CD1c-positive myeloid dendritic cell (primary cell): Measurements from ENCODE around the gene MEI1.

ENCODE experiments used
- DNase-seq: peaks from one replicate; pipeline ENCODE4 v3.0.0-alpha.2; 2016; ENCODE audit errors: extremely low spot score

Gene MEI1

DNA sequence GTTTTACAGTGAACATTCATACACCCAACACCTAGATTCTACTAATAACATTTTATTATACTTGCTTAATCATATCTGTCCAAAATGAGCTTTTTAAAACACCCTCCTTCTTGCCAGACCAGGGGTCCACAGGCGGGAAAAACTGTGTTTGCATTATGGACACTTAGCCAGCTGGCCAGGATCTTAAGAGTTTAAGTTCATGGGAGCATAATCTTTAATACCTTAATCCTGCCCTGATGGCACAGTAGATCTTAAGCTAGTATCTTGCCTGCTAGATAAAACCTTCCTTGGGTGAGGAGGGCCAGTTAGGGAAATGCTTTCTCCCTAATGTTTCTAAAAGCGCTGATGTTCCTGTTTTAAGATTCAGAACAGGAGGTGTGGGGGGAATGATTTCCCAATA lies 88.0 kb downstream of the MEI1 start:
- DNase-seq = peak; percentile 18

GRCh38 chr22:41793871-41794270 lies 94.6 kb downstream of the MEI1 start:
- DNase-seq = no peak

GRCh38 chr22:41798736-41799135 lies 99.4 kb downstream of the MEI1 start:
- DNase-seq = no peak

DNA sequence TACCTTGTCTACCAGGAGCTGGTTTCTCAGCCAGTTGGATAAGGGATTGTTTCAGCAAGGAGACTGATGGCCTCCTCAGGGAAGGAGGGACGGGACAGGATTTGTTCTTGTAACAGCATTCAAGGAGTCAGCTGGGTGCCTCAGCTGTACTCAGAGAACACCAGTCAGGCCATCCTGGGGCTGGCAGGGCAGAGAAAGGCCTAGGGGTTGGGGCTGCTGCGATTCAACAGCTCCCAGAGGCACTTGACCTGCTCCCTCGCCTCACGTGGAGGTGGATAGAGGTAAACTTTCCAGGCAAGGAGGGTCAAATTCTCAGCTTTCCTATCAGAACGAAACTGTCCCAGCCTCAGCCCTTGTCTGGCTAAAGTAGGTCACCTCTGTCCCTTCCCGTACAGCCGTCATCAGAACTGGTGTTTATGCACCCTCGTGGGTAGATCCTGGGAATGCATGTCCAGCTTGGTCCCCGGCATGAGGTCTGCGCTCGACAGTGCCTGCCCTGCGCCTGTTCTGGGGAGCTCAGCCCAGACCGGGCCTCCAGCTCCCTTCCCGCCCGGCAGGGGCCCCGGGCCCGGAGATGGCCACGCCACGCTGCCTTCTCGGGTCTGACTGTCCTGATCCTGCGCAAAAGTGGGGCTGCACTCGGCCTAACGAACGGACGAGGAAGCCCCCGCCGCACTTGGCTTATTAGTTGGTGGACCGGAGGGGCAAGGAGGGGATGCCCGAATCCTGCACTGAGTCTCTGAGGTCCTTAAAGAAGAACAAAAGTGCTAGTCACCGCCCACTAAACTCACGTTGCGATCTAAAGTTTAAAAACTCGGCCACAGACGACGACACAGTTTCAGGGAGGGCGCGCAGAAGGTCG lies 100.4 kb downstream of the MEI1 start:
- DNase-seq = no peak

GRCh38 chr22:41800348-41801146 lies 101.2 kb downstream of the MEI1 start, which contains the start of gene CCDC134:
TSS of gene CCDC134 (plus strand) at chr22:41800679. CDS start at chr22:41808891, 8,212 bp downstream.
- DNase-seq = peak; percentile 95

DNA sequence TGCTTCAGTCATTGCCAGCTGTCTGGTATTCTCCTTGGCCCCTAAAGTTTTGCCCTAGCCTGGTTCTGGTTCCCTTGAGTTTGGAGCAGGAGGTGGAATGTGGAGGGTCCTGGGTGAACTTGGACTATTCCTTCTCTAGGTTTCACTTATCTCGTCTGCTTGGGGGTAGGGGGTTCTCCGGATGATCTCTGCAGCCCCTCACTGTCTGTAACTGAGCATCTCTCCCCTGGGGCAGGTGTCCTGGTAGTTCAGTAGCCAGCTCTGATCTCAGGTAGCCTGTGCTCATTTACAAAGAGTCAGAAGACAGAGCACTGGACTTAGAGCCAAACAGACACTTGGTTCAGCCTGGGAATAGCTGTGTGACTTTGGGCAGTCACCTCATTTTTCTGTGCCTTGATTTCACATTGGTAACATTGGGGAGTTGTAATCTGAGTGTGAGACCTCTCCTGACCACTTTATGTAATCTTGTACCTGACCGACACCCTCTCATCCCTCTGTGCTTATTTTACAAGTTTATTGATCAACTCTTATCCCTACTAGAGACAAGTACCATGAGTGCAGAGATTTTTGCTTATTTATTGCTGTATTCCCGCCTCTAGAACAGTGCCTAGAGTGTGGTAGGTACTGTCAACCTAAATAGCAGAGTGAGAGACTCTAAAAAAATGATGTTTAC lies 102.0 kb downstream of the MEI1 start:
- DNase-seq = no peak

- DNase-seq = no peak
Measured at GRCh38 chr22:41801886-41802285, 102.6 kb downstream of the MEI1 start.

DNA sequence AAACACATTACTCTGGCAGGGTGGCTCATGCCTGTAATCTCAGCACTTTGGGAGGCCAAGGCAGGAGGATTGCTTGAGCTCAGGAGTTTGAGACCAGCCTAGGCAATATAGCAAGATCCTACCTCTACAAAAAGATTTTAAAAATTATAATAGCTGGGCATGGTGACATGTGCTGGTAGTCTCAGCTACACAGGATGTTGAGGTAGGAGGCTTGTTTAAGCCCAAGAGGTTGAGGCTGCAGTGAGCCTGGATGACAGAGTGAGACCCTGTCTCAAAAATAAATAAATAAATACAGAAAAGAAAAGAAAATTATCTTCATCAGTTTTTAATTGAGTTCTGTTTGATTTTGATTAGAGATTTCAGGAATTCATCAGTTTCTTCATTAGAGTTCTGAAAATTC lies 106.3 kb downstream of the MEI1 start:
- no peak for DNase-seq

GRCh38 chr22:41808400-41808799 lies 109.1 kb downstream of the MEI1 start:
- DNase-seq = no peak

DNA sequence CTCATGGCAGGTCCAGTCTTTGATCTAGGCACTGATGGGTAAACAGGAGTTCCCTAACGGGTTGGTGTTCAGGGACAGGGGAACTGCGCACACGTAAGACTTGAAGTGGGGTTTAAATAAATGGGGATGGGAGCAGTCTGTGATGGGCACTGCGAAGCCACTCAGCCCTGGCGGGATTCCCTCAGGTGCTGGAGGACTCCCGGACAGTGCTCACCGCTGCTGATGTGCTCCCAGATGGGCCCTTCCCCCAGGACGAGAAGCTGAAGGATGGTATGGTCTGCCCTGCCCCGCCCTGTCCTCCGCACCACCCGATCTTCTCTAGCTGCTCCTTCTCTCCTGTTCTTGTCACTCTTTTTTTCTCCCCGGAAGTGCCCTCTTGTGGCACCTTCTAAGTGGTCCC lies 110.7 kb downstream of the MEI1 start:
- DNase-seq = no peak

- DNase-seq = no peak
Measured at GRCh38 chr22:41812805-41813545, 113.7 kb downstream of the MEI1 start.

DNA sequence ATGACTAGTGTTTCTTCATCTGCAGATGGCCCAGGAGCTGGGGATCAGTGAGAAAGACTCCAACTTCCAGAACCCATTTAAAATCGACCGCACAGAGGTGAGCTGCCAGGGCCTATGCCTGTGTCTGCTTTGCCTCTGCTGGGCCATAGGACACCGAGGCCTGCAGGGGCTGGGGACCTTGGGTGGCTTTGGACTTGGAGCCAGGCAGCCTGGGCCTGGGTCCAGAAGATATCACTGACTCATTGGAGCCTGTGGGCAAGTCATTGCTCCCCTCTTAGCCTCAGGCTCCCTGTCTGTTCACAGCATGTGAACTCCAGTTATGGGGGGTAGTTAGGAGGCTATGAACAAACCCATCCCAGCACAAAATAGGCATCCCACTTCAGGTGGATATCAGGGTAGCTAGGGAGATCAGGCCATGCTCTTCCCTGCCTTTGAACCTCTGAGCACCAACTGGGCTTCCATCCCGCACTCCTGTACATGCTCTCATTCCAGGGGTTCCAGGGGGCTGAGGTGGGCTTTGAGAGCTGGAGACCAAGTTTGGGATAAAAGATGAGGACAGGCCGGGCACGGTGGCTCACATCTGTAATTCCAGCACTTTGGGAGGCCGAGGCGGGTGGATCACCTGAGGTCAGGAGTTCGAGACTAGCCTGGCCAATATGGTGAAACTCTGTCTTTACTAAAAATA lies 114.6 kb downstream of the MEI1 start:
- no peak for DNase-seq

DNA sequence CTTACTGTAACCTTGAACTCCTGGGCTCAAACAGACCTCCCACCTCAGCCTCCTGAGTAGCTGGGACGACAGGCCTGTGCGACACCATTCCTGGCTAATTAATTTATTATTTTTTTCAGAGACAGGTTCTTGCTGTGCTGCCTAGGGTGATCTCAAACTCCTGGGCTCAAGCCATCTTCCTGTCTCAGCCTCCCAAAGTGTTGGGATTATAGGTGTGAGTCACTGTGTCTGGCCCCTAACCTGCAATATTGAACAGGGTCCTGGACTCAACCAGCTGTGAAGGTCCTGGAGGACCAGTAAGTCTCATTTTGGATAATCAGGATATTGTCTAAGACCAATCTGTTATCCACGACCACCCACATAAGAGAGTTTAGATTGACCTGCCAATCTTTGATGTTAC lies 116.4 kb downstream of the MEI1 start:
- no peak for DNase-seq

GRCh38 chr22:41816241-41816640 lies 116.9 kb downstream of the MEI1 start:
- DNase-seq = no peak

DNA sequence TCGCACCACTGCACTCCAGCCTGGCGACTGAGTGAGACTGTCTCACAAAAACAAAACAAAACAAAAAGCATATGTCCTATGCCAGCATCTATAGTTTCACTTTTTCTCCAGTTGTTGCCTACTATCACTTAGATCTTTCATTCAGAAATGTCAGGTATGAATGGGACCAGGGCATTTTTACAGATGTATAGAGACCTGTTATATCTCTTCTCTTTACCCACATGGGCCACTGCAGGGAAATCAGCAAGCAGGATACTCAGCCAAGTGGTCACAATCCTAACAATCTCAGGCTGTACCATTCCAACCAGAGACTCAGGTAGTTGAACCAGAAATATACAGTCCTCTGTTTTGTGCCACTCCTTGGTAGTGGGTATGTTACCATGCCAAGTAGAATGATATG lies 117.6 kb downstream of the MEI1 start:
- no peak for DNase-seq

DNA sequence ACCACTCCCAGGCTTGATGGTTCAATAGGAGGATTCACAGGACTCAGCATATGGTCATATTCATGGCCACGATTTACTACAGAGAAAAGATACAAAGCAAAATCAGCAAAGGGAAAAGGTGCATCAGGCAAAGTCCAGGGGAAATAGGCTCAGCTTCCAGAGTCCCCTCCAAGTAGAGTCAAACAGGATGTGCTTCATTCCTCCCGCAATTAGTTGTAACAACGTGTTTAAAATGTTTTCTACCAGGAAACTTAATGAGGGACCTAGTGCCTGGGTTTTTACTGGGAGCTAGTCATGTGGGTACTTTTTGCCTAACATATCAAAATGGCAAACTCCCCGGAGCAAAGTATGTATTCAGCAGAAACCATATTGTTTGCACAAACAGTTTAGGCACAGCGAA lies 118.7 kb downstream of the MEI1 start:
- DNase-seq = no peak

- no peak for DNase-seq
Measured at GRCh38 chr22:41818596-41818995, 119.3 kb downstream of the MEI1 start.

DNA sequence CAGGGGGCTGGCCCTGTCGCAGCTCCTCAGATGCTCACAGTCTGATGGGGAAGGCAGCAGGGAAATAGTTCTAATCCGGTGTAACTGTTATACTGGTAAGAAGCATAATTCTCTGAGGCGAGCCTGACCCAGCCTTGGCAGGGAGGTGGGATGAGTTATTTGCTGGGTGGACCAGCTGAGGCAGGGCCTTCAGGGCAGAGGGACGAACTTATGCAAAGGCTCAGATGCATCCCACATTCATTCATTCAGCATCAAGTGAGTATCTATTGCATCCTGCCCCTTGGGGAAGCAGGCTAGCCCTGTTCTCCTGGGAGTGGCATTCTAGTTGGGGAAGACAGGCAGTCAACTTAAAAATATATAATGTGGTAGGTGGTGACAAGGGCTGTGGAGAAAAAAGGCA lies 120.0 kb downstream of the MEI1 start:
- no peak for DNase-seq

GRCh38 chr22:41820447-41820846 lies 121.1 kb downstream of the MEI1 start:
- no peak for DNase-seq

DNA sequence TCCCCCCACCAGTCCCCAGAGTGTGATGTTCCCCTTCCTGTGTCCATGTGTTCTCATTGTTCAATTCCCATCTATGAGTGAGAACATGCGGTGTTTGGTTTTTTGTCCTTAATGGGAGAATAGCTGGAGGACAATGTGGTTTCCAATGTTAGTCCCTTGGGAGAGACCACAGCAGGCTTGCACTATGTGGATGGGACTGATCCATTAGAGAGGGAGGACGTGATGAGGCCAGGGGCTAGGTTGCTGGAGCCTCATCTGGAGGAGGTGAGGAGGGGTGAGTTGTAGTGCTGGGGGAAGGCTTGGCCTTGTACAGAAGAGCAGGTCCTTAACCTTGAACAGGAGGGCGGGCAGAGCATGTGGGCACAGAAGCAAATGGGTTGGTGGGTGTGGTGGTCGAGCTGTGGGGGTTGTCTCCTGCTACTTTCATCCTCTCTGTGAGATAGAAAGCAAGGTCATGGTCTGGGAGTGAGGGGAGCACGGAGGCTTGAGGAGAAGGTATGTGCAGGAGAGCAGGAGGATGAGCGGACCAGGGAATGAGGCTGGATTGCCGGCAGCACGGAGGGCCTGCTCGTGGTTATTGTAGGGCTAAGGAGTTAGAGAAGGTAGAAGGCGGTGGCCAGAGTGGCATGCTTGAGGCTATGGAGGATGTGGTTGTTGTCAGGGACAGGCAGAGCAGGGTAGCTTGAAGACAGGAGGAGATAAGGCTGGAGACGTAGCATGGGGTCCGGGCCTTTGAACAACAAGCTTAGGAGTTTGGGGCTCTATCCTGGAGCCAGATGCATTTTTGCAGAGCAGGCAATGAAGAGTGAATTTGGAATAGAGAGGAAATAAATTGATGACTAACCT lies 122.4 kb downstream of the MEI1 start:
- DNase-seq = no peak
